ENCODE results near the gene CXCL8. TPM values are rescaled to one million over a fixed set of nuclear protein-coding genes. Genes with fewer than 3 reads are reported as not detected.

Gene CXCL8
- total and polyA plus RNA-seq, 4 experiments from 2014 or later, result 0.25 to 4.6 (median 3.8) TPM; not detected in 1

DNA sequence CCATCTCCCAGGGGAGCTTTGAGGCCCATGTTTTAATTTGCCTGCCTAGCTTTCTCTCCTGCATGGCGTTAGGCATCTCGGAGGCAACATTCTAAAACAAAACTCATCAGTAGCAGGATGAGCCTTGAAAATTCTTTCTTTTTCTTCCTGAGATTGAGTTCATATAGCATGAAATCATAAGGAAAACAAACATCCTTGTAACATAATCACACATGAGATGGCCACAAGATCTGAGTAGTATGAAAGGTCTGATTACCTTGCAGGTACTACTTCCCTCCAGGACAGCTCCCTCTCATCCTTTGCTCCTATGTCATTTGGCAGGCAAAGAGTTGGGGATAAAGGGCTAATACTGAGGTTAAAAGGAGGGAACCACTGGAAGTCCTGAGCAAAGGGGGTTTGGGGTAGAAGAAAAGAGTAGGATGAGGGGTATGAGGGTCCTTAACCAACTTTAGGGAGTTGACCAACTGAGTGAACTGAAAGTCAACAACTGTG is 37.5 kb upstream of the CXCL8 start:
- no peaks in the 10 kb centered on the region for H3K4me1 Mint-ChIP-seq
- Histone ChIP-seq H3K27ac (ENCODE audit: low read depth, low read length) (no peak overlapping the region), H3K36me3 (ENCODE audit: insufficient read depth, low read length) (no peaks in the 10 kb centered on the region), H3K9me3 (ENCODE audit: control insufficient read depth in 1 of 2, low read length in 2 of 2) (no peaks in the 10 kb centered on the region), H3K4me3 (ENCODE audit: low read length in 2 of 2) (no peak overlapping the region), H3K27me3 (ENCODE audit: insufficient read depth, low read length) (no peaks in the 10 kb centered on the region), H3K4me1 (ENCODE audit: insufficient read depth, low read length) (no peaks in the 10 kb centered on the region)
- intact Hi-C loops (cut with micrococcal nuclease), result no loop called here
- ChIA-PET POLR2A (ENCODE audit: partially characterized antibody) (no interaction called here), CTCF (ENCODE audit: partially characterized antibody) (no interaction called here)
- no peaks in the 10 kb centered on the region for H3K27me3 Mint-ChIP-seq
- no peaks in the 10 kb centered on the region for H3K36me3 Mint-ChIP-seq
- H3K4me3 Mint-ChIP-seq, result no peak overlapping the region
- peaks cover 0 to 3% (median 2%) of the 10 kb centered on the region in 8 donors for H3K9me3 Mint-ChIP-seq
- no peak overlapping the region for H3K27ac Mint-ChIP-seq
- no peak for DNase-seq

DNA sequence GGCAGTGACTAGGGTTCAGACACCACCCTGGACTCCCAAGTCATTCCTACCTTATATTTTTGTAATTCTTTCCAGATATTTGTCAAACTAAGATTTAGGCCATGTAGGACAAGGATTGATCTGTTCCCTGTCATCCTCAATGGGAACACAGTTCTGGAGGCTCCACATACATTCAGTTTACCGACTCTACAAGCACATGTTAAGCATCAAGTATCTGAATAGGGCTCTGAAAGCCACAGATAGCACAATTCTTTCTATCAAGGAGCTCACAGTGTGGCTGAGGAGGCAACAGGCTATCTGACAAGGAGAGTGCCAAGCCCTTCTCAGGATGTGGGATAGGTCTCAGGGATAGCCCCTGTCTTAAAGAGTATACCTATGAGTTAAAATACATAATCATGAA is 37.0 kb upstream of the CXCL8 start:
- H3K27ac Mint-ChIP-seq, result no peak overlapping the region
- H3K4me1 ChIP-seq (ENCODE audit: insufficient read depth, low read length), result no peaks in the 10 kb centered on the region
- ChIA-PET POLR2A (ENCODE audit: partially characterized antibody) (no interaction called here), CTCF (ENCODE audit: partially characterized antibody) (no interaction called here)
- intact Hi-C loops (cut with micrococcal nuclease), result no loop called here
- no peaks in the 10 kb centered on the region for H3K9me3 ChIP-seq (ENCODE audit: control insufficient read depth in 1 of 2, low read length in 2 of 2)
- no peak overlapping the region for H3K27ac ChIP-seq (ENCODE audit: low read depth, low read length)
- no peaks in the 10 kb centered on the region for H3K36me3 Mint-ChIP-seq
- no peak for DNase-seq
- no peak overlapping the region for H3K4me3 Mint-ChIP-seq
- no peak overlapping the region for H3K4me3 ChIP-seq (ENCODE audit: low read length in 2 of 2)
- peaks cover 0 to 3% (median 2%) of the 10 kb centered on the region in 8 donors for H3K9me3 Mint-ChIP-seq
- H3K4me1 Mint-ChIP-seq, result no peaks in the 10 kb centered on the region
- H3K27me3 ChIP-seq (ENCODE audit: insufficient read depth, low read length), result no peaks in the 10 kb centered on the region
- H3K36me3 ChIP-seq (ENCODE audit: insufficient read depth, low read length), result no peaks in the 10 kb centered on the region
- no peaks in the 10 kb centered on the region for H3K27me3 Mint-ChIP-seq

DNA sequence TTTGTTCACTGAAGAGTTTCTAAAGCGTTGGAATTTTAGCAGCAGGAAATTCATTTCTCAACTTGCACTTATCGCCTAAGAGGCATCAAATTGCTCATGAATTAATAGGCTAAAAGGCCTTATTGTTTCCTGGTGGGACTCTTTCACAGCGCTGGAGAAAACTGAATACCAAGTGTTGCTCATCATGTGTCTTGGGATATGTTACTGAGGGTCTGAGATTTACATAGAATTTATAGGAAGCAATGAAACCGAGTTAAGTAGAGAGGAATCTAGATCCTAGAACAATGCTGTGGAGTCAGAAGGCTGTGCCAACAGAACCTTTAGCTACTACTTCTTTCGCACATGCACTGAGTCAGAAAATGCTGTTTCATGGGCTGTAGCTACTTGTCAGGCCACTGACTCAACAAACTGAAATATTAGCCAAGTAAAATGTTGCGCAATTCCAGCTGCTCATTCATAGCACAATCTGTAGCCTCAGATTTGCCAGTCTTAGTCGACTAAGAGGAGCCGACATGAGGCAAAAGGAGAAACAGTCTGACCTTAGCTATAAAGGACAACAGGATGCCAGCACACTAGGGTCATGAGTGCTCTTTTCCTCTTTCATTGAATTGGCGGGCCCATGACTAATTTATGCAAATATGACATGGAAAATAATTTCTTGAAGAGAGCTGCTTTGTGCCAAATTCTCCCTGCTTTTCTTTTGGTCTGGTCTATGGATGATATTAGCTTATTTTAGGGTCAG is 35.9 kb upstream of the CXCL8 start:
- Mint-ChIP-seq H3K36me3 (no peaks in the 10 kb centered on the region), H3K27me3 (no peaks in the 10 kb centered on the region)
- DNase-seq, result no peak

DNA sequence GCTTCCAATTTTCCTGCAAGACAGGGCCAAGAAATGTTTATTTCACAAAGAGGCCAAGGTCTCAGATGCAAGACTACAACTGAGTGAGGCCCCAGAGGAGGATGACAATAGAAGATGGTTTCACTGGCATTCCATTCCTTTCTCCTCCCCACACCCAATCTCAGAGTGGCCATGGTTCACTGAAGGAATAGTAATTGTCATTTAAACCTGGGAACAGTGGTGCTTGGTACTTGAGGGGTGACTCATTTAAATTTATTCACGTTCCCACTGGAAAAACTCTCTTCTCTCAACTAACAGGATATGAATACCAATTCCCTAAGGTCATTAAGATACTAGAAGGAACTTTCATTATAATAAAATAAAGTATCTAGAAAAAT is 35.3 kb upstream of the CXCL8 start:
- Mint-ChIP-seq H3K36me3 (no peaks in the 10 kb centered on the region), H3K27me3 (no peaks in the 10 kb centered on the region), H3K27ac (no peak overlapping the region), H3K4me1 (no peaks in the 10 kb centered on the region), H3K9me3 (peaks cover 0 to 3% (median 2%) of the 10 kb centered on the region in 8 donors), H3K4me3 (no peak overlapping the region)
- ChIA-PET CTCF (ENCODE audit: partially characterized antibody) (interaction anchor here (1.3 kb wide), 1 partner anchor 11 kb away, joined by 5 read pairs; no protein-coding TSS in a partner anchor), POLR2A (ENCODE audit: partially characterized antibody) (no interaction called here)
- Histone ChIP-seq H3K9me3 (ENCODE audit: control insufficient read depth in 1 of 2, low read length in 2 of 2) (no peaks in the 10 kb centered on the region), H3K4me1 (ENCODE audit: insufficient read depth, low read length) (no peaks in the 10 kb centered on the region), H3K4me3 (ENCODE audit: low read length in 2 of 2) (no peak overlapping the region), H3K27ac (ENCODE audit: low read depth, low read length) (no peak overlapping the region), H3K36me3 (ENCODE audit: insufficient read depth, low read length) (no peaks in the 10 kb centered on the region), H3K27me3 (ENCODE audit: insufficient read depth, low read length) (no peaks in the 10 kb centered on the region)
- intact Hi-C loops (cut with micrococcal nuclease), result no loop called here
- DNase-seq, result no peak

More for the DNA sequence above, 35.9 kb upstream of the CXCL8 start:
- Histone ChIP-seq H3K4me1 (ENCODE audit: insufficient read depth, low read length) (no peaks in the 10 kb centered on the region), H3K27me3 (ENCODE audit: insufficient read depth, low read length) (no peaks in the 10 kb centered on the region), H3K4me3 (ENCODE audit: low read length in 2 of 2) (no peak overlapping the region), H3K9me3 (ENCODE audit: control insufficient read depth in 1 of 2, low read length in 2 of 2) (no peaks in the 10 kb centered on the region), H3K27ac (ENCODE audit: low read depth, low read length) (no peak overlapping the region), H3K36me3 (ENCODE audit: insufficient read depth, low read length) (no peaks in the 10 kb centered on the region)
- intact Hi-C loops (cut with micrococcal nuclease), result no loop called here
- Mint-ChIP-seq H3K4me1 (no peaks in the 10 kb centered on the region), H3K9me3 (peaks cover 0 to 3% (median 2%) of the 10 kb centered on the region in 8 donors), H3K27ac (no peak overlapping the region), H3K4me3 (no peak overlapping the region)
- POLR2A ChIA-PET (ENCODE audit: partially characterized antibody), result no interaction called here
- CTCF ChIA-PET (ENCODE audit: partially characterized antibody), result interaction anchor here (1.3 kb wide), 1 partner anchor 11 kb away, joined by 5 read pairs; no protein-coding TSS in a partner anchor

DNA sequence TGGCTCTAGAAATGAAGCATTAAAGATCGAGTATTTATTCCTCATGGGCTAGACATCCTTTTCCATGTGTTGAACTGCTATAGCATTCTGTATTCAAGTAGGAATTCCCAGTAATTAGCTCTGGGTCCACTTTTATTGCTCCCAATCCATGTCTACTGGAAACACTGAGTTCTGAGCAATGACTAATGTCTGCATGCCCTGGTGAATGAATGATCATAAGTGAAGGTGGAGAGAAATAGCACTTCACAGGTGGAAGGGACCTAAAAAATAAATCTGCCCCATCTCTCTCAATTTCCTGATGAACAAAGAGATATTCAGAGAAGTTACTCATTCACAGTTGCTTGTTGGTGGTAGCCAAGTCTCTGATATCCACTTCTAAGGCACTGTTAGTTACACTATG is 34.6 kb upstream of the CXCL8 start:
- no peaks in the 10 kb centered on the region for H3K4me1 Mint-ChIP-seq
- Histone ChIP-seq H3K9me3 (ENCODE audit: control insufficient read depth in 1 of 2, low read length in 2 of 2) (no peaks in the 10 kb centered on the region), H3K27ac (ENCODE audit: low read depth, low read length) (no peak overlapping the region), H3K27me3 (ENCODE audit: insufficient read depth, low read length) (no peaks in the 10 kb centered on the region), H3K4me3 (ENCODE audit: low read length in 2 of 2) (no peak overlapping the region), H3K36me3 (ENCODE audit: insufficient read depth, low read length) (no peaks in the 10 kb centered on the region), H3K4me1 (ENCODE audit: insufficient read depth, low read length) (no peaks in the 10 kb centered on the region)
- CTCF ChIA-PET (ENCODE audit: partially characterized antibody), result interaction anchor here (1.3 kb wide), 1 partner anchor 10 kb away, joined by 5 read pairs; no protein-coding TSS in a partner anchor
- peaks cover 0 to 3% (median under 1%) of the 10 kb centered on the region in 8 donors for H3K9me3 Mint-ChIP-seq
- intact Hi-C loops (cut with micrococcal nuclease), result no loop called here
- no peaks in the 10 kb centered on the region for H3K27me3 Mint-ChIP-seq
- H3K27ac Mint-ChIP-seq, result no peak overlapping the region
- no peaks in the 10 kb centered on the region for H3K36me3 Mint-ChIP-seq
- no peak overlapping the region for H3K4me3 Mint-ChIP-seq
- DNase-seq, result no peak
- POLR2A ChIA-PET (ENCODE audit: partially characterized antibody), result no interaction called here

DNA sequence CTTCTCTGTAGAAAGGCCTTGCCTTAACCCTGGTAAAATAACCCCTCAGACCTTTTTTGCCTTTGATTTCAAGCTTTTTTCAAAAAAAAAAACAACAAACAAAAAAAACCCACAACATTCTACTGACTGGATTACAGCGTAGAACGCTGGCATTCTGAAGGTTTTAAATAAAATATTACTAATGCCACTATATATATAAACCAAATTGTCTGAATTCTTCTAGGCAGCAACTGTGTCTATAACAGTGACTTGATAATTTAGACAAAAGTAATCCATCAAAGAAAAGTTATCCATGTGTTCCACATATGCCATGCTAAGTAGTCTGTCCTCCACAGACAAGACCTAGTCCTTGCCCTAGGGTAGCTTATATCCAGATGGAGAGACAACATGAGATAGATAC is 33.6 kb upstream of the CXCL8 start:
- intact Hi-C loops (cut with micrococcal nuclease), result no loop called here
- no peak overlapping the region for H3K27ac Mint-ChIP-seq

DNA sequence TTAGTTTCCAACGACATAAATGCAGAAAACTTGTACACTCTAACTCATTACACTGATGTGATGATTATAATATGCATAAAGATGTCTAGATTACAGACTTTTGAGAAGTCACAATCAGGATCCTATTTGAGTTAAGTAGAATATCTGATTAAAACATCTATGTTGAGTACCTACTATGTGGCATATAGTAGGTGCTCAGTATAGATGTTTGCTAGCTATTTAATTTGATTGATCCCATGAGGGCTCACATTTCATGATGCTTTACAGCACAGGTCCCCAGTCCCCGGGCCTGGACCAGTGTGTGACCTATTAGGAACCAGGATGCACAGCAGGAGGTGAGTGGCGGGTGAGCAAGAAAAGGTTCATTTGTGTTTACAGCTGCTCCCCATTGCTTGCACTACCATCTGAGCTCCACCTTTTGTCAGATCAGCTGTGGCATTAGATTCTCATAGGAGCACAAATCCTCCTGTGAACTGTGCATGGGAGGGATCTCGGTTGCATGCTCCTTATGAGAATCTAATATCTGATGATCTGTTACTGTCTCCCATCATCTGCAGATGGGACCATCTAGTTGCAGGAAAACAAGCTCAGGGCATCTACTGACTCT is 33.0 kb upstream of the CXCL8 start:
- no peak overlapping the region for H3K4me3 Mint-ChIP-seq
- H3K36me3 ChIP-seq (ENCODE audit: insufficient read depth, low read length), result no peaks in the 10 kb centered on the region
- intact Hi-C loops (cut with micrococcal nuclease), result no loop called here
- H3K4me3 ChIP-seq (ENCODE audit: low read length in 2 of 2), result no peak overlapping the region
- H3K36me3 Mint-ChIP-seq, result no peaks in the 10 kb centered on the region
- DNase-seq, result no peak
- H3K27me3 Mint-ChIP-seq, result no peaks in the 10 kb centered on the region
- no peak overlapping the region for H3K27ac ChIP-seq (ENCODE audit: low read depth, low read length)
- CTCF ChIA-PET (ENCODE audit: partially characterized antibody), result no interaction called here
- POLR2A ChIA-PET (ENCODE audit: partially characterized antibody), result no interaction called here
- H3K27ac Mint-ChIP-seq, result no peak overlapping the region
- no peaks in the 10 kb centered on the region for H3K27me3 ChIP-seq (ENCODE audit: insufficient read depth, low read length)
- peaks cover 0 to 3% (median 0%) of the 10 kb centered on the region in 8 donors for H3K9me3 Mint-ChIP-seq
- H3K4me1 Mint-ChIP-seq, result peaks cover 0 to 2% (median 0%) of the 10 kb centered on the region in 4 donors
- no peaks in the 10 kb centered on the region for H3K9me3 ChIP-seq (ENCODE audit: control insufficient read depth in 1 of 2, low read length in 2 of 2)
- no peaks in the 10 kb centered on the region for H3K4me1 ChIP-seq (ENCODE audit: insufficient read depth, low read length)

More for the DNA sequence above, 33.6 kb upstream of the CXCL8 start:
- no peaks in the 10 kb centered on the region for H3K27me3 ChIP-seq (ENCODE audit: insufficient read depth, low read length)
- no peak overlapping the region for H3K4me3 ChIP-seq (ENCODE audit: low read length in 2 of 2)
- H3K4me1 Mint-ChIP-seq, result no peaks in the 10 kb centered on the region
- peaks cover 0 to 3% (median 0%) of the 10 kb centered on the region in 8 donors for H3K9me3 Mint-ChIP-seq
- H3K9me3 ChIP-seq (ENCODE audit: control insufficient read depth in 1 of 2, low read length in 2 of 2), result no peaks in the 10 kb centered on the region
- no peak overlapping the region for H3K27ac ChIP-seq (ENCODE audit: low read depth, low read length)
- POLR2A ChIA-PET (ENCODE audit: partially characterized antibody), result no interaction called here
- no peak for DNase-seq
- no peaks in the 10 kb centered on the region for H3K36me3 ChIP-seq (ENCODE audit: insufficient read depth, low read length)
- no peaks in the 10 kb centered on the region for H3K36me3 Mint-ChIP-seq
- H3K4me1 ChIP-seq (ENCODE audit: insufficient read depth, low read length), result no peaks in the 10 kb centered on the region
- CTCF ChIA-PET (ENCODE audit: partially characterized antibody), result no interaction called here
- no peaks in the 10 kb centered on the region for H3K27me3 Mint-ChIP-seq
- no peak overlapping the region for H3K4me3 Mint-ChIP-seq
